ENCODE results near the gene AGAP1. TPM values are rescaled to one million over a fixed set of nuclear protein-coding genes. Genes with fewer than 3 reads are reported as not detected.

Gene AGAP1
- total RNA-seq, 6 experiments from 2014 or later: 14.1 to 16.0 (median 15.1) TPM

- Mint-ChIP-seq H3K27ac (no peak overlapping the region), H3K4me1 (ENCODE audit: low read depth) (no peaks in the 10 kb centered on the region), H3K4me3 (no peak overlapping the region), H3K27me3 (ENCODE audit: insufficient read depth) (no peaks in the 10 kb centered on the region), H3K9me3 (no peaks in the 10 kb centered on the region), H3K36me3 (ENCODE audit: low read depth) (peaks cover 15% of the 10 kb centered on the region; the same call in 1 of the 2 replicates)
- TF ChIP-seq CTCF (IDR thresholded peaks at IDR 0.05): no peak
- no peak for DNase-seq
Measured at GRCh38 chr2:236125541-236125940, 631.7 kb downstream of the AGAP1 start.

GRCh38 chr2:236127010-236127409 is 633.2 kb downstream of the AGAP1 start:
- no peaks in the 10 kb centered on the region; the same call in 1 of the 2 replicates for H3K9me3 Mint-ChIP-seq

GRCh38 chr2:236128321-236128720 is 634.5 kb downstream of the AGAP1 start:
- Mint-ChIP-seq H3K27me3 (ENCODE audit: insufficient read depth) (peaks cover 1% of the 10 kb centered on the region; the same call in 1 of the 2 replicates), H3K9me3 (peaks cover 4% of the 10 kb centered on the region; the same call in 1 of the 2 replicates)
- no peak for TF ChIP-seq CTCF (IDR thresholded peaks at IDR 0.05)

More at GRCh38 chr2:236127010-236127409, 633.2 kb downstream of the AGAP1 start:
- no peak for TF ChIP-seq CTCF (IDR thresholded peaks at IDR 0.05)
- Mint-ChIP-seq H3K4me1 (ENCODE audit: low read depth) (no peaks in the 10 kb centered on the region), H3K27ac (no peak overlapping the region), H3K36me3 (ENCODE audit: low read depth) (peaks cover 9% of the 10 kb centered on the region; the same call in 1 of the 2 replicates), H3K4me3 (no peak overlapping the region), H3K27me3 (ENCODE audit: insufficient read depth) (peaks cover 1% of the 10 kb centered on the region; the same call in 1 of the 2 replicates)
- DNase-seq: no peak

GRCh38 chr2:236129935-236130334 is 636.1 kb downstream of the AGAP1 start:
- Mint-ChIP-seq H3K9me3 (peaks cover 4% of the 10 kb centered on the region; the same call in 1 of the 2 replicates), H3K36me3 (ENCODE audit: low read depth) (peaks cover 12% of the 10 kb centered on the region), H3K27ac (no peak overlapping the region), H3K4me3 (no peak overlapping the region), H3K4me1 (ENCODE audit: low read depth) (no peaks in the 10 kb centered on the region), H3K27me3 (ENCODE audit: insufficient read depth) (peaks cover 4% of the 10 kb centered on the region)
- no peak for TF ChIP-seq CTCF (IDR thresholded peaks at IDR 0.05)
- DNase-seq: no peak

More at GRCh38 chr2:236128321-236128720, 634.5 kb downstream of the AGAP1 start:
- no peaks in the 10 kb centered on the region for H3K4me1 Mint-ChIP-seq (ENCODE audit: low read depth)
- no peak overlapping the region for H3K4me3 Mint-ChIP-seq
- H3K27ac Mint-ChIP-seq: no peak overlapping the region
- no peak for DNase-seq
- H3K36me3 Mint-ChIP-seq (ENCODE audit: low read depth): peaks cover 14% of the 10 kb centered on the region

GRCh38 chr2:236130349-236130998 is 636.6 kb downstream of the AGAP1 start:
- peaks cover 7% of the 10 kb centered on the region for H3K36me3 Mint-ChIP-seq (ENCODE audit: low read depth)
- no peaks in the 10 kb centered on the region for H3K4me1 Mint-ChIP-seq (ENCODE audit: low read depth)
- TF ChIP-seq CTCF (IDR thresholded peaks at IDR 0.05): no peak
- peaks cover 4% of the 10 kb centered on the region for H3K27me3 Mint-ChIP-seq (ENCODE audit: insufficient read depth)
- peaks cover 4% of the 10 kb centered on the region; the same call in 1 of the 2 replicates for H3K9me3 Mint-ChIP-seq
- H3K4me3 Mint-ChIP-seq: no peak overlapping the region
- no peak overlapping the region for H3K27ac Mint-ChIP-seq
- no peak for DNase-seq

Measured in HFFc6 (cell line).